GM18507 (cell line): ENCODE measurements around the gene ING5.
A peak's percentile ranks its signal among the peaks of the same experiment; 100 is the strongest.

ENCODE experiments used
- DNase-seq: peaks from one replicate; pipeline ENCODE4 v3.0.0; 2011; ENCODE audit warnings: low read depth; ENCODE audit not compliant: insufficient read length; ENCODE audit errors: extremely low spot score
- FAIRE-seq: peaks from 2 replicates; lab custom pipeline; 2011; peaks lifted over from hg19 to GRCh38; lab: Jason Lieb, UNC

The ING5 gene

DNA sequence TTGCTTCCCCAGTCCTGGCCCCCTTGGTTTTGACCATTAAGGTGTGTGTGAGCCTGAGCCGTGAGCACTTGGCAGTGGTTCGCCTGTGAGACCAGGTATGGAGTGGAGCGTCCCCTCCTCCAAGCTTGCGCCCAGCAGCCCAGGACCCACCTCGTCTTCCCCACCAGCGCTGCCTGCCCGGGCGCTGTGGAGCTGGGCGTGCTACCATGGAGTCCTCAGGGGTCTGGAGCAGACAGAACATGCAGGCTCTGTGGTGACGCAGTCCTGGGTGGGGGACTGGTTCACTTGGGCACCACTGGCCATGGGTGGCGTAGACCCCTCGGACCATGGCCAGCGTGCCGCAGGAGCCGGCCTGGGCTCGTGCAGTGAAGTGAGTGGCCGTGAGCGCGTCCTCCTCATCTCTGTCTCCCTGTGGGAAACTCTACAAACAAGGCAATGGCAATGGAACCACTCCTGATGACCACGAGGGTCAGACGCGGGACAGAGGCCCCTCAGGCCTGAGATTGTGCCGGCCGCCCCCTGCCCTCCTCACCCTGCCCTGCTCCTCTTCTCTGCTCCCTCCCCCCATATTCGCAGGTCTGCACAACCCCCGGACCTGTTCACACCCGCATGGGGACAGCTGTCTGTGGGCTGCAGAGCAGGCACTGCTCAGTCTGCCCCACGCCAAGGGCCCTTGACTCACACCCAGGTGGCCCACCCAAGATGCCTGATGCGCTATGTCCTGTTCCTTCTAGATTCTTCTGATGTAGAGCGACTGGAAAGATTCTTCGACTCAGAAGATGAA lies 30.2 kb upstream of the ING5 start:
- DNase-seq (no peak), FAIRE-seq (no peak)

DNA sequence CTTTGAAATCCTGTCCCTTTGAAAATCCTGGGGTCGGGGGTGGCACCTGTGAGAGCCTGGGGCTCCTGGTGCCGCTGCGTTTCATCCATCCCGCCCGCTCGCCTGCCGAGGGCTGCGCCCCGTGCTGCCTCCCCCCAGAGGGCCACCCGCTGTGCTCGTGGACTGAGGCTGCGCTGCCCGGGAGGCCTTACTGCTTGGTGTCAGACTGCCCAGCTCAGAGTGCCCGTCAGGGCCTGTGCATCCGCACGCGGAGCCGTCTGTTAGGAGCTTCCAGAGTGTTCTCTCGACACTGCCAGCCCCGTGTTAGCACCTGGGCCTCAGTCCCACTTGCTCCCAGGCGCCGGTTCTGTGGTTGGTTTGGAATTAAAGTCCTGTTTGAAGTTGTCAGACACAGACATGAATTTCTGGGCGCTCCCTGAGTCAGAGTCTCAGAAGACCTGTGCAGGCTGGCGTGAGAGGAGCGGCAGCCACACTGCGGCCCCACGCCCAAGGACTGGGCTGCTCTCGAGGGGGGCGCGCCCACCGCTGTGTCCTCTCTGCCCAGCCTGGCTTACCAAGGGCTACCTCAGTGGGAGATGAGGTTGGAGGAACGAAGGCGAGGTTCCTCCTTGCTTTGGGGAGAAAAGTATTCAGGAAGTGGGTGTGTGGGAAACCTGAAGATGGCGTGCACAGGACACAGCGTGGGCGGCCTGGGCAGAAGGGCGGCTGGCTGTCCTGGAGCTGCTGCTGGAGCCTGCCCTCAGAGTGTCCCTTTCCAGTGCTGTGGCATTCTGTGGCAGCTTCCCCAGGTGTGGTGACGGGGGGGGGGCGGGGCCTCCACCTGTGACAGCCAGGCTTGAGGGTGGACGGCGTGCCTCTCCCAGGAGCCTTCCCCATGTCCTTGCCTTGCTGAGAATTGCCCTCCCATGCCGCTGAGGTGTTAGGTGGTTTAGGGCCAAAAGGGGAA lies 29.3 kb upstream of the ING5 start:
- FAIRE-seq = no peak

DNA sequence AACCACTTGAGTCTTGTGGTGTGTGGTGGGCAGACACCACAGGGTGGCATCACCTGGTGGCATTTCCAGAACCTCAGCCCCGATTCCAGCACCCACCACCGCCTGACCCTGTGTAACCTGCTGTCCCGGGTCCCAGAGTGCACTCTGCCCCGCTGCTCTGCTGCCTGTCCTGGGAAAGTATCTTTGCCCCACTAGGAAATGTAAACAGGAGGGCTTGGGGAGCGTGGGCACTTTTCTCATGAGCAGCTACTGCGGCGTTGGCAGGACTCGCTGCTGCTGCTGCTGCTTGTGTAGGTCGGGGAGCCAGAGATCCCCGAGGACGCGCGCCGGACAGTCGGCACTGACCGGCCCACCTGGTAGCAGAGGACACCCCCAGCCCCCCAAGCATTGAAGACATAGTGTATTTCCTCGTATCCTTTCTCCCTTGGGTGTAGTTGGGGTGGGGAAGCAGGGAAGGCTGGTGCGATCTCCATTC lies 28.6 kb upstream of the ING5 start:
- no peak for FAIRE-seq

More for the DNA sequence above, 29.3 kb upstream of the ING5 start:
- no peak for DNase-seq

DNA sequence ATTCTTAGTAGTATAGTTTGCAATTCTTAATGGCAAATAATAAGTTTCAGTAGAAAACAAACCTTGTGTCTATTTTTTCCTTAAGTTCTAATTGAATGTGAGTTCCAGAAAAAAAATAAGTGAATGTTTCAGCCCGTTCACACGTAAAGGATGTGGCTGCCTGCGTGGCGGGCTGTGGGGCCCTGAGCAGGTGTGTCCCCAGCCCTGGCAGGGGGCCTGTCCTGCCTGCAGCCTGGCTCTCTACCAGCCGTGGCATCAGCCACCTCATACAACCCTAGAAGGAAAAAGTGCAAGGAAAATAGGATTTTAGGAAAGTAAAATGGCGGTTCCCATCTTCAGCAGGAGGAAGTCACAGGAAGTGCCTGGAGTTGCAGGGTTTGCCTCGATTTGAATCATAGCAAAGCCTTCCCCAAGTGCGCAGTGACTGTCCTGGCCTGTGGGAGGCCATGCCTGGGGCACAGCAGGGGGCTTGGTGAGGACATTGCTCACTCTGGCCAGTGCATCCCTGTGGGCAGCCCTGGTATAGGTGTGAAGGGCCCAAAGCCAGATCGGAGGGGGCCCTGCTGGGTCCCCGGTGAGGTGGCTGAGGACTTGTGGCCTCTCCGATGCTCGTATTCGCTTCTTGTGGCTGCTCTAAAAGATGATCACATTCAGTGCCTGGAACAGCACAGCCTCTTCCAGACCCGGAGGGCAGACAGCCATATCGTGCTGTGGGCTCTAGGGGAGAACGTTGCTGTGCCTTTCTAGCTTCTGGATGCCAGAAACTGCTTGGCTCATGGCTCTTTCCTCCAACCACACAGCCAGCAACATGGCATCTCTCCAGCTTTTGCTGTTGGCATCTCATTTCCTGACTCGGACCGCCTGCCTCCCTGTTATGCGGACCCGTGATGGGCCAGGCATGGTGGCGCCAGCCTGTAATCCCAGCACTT lies 27.8 kb upstream of the ING5 start:
- no peak for FAIRE-seq
- no peak for DNase-seq

More for the DNA sequence above, 28.6 kb upstream of the ING5 start:
- DNase-seq = no peak

DNA sequence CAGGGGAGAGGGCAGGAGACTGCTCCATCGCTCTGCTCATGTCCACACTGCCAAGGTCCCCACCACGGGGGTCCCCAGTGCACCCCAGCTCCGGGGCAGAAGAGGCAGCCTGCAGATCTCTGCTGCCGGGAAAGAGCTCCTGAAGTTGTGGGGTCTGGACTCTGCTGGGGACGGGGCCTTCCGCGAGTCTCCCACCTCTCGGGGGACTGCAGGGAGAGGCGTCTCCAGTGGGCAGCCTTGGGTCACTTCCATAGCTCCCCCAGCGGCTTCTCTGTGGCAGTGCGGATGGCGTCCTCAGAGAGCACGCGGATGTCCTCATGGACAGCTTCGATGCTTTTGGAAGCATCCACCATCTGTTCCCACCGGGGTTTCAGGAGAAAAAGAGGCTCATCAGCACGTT lies 26.0 kb upstream of the ING5 start:
- FAIRE-seq (no peak), DNase-seq (no peak)

DNA sequence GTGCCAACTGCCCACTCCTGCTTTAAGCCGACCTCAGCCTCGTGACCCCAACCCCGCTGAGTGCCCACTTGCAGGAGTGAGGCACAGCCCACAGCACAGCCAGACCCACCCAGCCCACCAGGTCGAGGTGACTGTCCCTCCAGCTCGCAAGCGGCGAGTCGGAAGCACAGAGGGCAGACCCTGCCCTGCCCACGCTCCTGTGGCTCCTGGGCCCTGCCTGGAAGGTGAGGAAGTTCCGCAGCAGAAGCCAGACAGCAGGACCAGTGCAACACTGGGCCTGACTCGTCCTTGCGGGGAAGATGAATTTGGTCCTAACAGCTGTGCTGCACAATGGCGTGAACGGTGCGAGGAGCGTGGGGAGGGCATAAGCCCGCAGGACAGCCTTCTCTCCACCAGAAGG lies 25.2 kb upstream of the ING5 start:
- FAIRE-seq (no peak), DNase-seq (no peak)

DNA sequence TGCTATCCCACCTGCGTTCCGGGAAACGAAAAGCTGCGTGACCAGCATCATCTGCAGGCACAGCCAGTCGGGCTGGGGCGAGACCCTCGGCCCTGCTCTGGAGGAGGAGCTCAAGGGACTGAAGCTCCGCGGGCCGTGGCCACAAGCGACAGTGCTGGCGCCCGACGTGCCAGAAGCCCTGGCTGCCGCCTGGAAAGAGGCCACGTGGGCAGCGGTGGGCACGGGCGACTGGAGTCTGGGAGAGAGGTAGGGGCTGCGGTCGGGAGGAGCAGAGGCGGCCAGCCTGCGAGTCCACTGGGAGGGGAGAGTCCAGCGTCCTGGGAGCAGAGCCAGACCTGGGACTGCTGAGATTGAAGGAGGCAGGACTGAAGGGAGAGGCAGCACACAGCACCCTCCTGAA lies 24.4 kb upstream of the ING5 start:
- DNase-seq (no peak), FAIRE-seq (no peak)

DNA sequence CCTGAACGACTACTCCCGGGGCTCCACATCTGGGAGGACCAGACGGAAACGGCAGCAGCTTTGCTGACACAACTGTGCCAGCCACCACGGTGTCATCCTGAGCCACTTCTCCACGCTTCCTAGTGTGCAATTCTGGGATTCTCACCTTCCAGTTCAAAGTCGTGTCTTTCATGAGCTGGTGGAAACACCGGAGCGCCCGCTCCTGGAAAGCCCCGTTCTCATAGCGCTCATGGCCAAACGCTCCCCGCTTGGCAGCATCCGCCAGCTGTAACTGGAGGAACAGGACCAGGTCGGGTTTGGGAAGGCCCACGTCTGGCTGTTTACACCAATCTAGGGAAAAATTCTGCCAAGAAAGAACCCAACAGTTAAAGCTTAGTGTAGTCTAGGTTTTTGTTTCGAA lies 23.5 kb upstream of the ING5 start:
- FAIRE-seq (no peak), DNase-seq (no peak)

DNA sequence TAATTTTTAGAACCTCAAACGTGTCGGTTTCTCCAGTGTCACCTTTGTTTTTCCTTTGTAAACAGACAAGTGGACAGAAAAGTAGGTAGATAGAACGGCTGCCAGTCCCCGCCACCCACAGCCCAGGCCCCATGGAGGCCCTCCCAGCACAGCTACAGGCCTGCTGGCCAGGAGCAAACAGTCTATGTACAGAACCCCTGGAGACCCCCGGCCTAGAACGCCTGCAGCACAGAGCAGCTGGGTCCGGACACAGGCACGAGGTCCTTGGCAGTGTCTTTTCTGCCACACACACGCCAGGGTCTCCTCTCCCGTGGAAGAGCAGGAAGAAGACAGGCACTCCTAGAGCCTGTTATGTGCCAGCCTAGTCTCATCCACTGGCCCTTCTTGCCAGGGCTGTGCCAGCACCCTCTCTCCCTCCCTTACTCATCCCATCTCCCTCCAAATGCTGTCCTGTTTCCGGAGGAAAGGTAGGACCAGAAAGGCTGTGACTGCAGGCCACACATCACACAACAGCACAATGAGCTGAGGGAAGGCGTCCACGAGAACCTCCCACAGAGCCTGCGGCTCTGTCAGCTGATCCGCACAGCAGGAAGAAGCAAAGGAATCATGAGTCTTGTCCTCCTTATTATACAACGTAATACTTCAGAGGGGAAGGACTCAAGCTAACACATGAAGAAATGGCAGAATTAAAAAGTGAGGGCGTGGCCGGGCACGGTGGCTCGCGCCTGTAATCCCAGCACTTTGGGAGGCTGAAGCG lies 22.9 kb upstream of the ING5 start:
- DNase-seq (no peak), FAIRE-seq (no peak)

DNA sequence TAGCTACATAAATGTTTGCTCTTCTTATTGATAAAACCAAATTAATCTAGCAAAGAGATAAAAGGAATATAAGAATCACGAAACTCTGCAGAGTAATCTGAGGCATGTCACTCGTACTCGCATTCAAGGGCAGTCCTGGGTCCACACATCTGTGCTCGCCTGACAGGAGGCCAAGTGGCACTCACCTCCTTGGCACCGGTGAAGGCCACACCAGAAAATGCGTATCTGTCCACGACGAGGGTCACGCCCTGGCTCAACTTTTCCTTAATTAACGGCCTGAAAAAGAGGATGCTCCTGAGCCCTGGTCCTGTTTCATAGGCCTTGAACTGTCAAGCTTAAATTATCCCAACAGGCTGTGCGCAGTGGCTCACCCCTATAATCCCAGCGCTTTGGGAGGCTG lies 21.8 kb upstream of the ING5 start:
- DNase-seq = no peak
- no peak for FAIRE-seq

DNA sequence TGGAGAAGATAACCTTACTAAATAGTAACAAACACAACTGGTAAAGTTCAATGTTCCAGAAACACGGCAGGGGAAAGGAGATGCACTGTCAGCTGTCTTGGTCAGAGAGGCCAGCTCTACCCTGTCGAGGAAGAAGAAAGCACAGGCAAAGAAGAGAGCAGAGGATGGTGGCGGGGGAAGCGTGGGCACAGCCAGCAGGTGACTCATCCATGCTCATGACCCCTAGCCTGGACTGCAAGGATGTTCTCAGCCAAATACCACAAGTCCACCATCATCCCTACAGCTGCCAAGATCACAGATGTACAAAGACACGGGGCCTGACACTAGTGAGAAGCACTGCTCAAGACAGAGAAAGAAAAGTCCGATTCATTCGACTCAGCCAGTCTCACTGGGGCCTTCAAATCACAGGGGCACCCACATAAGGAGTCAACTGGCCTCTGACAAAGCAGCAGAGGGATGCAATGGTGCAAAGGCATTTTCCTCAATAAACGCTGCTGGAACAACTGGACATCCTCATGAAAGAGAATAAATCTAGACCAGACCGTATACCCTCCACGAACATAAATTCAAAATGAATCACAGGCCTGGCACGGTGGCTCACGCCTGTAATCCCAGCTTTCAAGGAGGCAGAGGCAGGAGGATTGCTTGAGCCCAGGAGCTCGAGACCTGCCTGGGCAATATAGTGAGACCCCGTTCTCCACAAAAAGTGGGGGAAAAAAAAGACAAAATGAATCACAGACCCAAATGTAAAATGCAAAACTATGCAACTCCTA lies 20.8 kb upstream of the ING5 start:
- DNase-seq (no peak), FAIRE-seq (no peak)

DNA sequence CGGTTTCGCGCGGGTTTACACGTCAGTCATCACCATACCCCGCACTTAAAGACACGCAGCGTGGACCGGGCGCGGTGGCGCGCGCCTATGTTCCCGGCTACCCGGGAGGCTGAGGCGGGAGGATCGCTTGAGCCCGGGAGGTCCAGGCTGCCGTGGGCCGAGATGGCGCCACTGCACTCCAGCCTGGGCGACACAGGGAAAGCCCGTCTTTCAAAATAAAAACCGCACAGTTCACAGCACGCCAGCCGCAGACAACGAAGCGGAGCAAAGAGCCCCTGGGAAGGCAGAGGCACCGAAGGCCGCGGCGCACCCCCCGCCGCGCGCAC lies 15.6 kb upstream of the ING5 start:
- FAIRE-seq = no peak
- no peak for DNase-seq

DNA sequence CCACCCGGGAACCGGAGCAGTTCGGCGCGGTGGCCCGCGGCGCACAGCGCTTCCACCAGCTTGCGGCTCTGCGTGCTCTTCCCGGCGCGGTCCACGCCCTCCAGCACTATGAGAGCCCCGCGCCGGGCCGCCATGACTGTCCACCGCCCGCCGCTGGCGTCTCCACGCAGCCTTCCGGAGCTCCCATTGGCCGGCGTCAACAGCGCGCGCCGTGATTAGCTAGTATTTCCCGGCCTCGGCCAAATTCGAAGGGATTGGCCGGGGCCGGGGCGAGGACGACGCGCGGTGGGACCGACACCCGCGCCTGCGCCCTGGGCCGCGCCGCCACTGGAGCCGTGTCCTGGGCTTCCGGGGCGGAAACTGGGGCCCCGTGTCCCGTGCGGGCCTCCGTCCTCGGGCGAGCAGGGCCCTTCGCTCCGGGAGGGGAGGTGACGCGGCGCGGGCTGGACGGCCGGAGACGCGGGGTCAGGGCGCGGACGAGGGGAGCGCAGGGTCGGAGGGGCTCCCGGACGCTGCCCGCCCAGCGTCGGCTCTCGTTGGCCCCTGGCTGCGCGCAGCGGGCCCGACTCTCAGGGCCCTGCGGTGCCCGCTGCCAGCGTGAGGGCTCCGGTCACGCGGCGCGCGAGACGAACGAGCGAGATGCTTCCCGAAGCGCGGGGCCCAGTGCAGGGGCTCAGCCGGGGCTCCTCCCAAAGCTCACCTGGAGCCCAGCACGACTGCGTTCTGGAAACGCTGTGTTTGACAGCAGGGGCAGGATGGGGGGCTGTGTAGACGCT lies 15.0 kb upstream of the ING5 start, which contains the start of gene DTYMK:
Gene DTYMK (minus strand): TSS at position 166 of the 776 bp plus-strand sequence. CDS start 32 bp downstream, at position 134.
- DNase-seq (peak; percentile 99), FAIRE-seq (peak; percentile 94)

DNA sequence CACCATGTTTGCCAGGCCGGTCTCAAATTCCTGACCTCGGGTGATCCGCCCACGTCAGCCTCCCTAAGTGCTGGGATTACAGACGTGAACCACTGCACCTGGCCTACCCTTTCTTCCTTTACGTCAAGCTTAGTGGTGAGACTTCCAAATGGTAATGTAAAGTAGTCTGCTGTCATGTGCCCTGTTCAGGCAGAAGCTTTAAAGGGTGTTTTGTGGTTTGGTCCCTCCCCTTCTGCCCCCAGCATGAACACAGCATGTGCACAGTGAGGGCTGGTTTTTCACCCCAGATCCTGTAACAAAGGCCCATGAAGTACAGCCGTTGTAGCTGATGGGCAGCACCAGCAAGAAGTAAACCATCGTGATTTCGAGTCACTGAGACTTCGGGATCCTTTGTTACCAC lies 12.5 kb upstream of the ING5 start:
- DNase-seq (no peak), FAIRE-seq (no peak)

DNA sequence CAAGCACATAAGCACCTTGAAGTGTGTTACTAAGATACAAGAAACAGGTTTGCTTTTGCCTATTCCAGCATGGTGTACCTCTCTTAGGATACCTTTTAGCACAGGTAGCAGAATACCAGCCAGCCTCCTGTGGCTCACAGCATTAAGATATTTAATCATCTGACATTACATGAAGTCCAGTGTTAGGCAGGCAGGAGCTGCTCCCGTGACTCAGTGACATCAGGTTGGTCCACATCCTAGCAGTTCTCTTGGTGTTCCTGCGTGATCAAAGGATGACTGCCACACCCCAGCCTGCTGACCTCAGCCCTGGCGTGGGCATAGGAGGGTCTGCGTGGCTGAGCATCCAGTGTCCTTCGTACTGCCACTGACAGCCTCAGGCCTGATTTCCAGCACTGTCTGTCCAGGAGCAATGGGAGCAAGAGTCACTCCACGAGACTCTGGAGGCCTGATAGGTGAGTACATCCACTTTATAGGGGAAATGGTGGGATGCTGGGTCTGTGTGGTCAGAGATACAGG lies 11.6 kb upstream of the ING5 start:
- FAIRE-seq (no peak), DNase-seq (no peak)

DNA sequence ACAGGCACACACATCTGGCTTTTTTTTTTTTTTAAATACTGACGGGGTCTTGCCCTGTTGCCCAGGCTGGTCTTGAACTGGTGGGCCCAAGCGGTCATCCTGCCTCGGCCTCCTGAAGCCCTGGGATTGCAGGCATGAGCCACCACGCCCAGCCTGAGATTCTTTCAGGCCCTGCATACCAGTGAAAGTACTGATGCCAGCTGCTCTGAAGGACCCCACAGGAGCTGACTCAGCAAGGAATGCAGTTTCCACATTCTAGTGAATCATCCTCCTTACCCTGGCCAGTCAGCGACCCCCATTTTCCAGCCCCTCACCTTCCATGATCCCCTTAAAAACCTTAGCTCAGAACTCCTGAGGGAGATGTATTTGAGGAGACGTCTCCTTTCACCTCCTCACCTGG lies 9.4 kb upstream of the ING5 start:
- FAIRE-seq (no peak), DNase-seq (no peak)

DNA sequence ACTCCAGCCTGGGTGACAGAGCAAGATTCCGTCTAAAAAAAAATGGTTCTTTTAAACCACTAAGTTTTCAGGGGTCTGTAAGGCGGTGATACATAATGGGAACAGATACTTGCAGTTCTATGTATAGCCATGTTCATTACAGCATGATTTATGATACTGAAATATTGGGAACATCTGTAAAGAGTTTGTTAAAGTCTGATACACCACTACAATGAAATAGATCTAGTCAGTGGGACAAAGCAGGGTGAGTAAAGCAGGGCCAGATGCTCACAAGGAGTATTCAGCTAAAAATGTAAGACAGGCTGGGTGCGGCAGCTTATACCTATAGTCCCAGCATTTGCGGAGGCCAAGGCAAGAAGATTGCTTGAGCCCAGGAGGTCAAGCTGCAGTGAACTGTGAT lies 6.2 kb upstream of the ING5 start:
- FAIRE-seq = no peak
- no peak for DNase-seq

DNA sequence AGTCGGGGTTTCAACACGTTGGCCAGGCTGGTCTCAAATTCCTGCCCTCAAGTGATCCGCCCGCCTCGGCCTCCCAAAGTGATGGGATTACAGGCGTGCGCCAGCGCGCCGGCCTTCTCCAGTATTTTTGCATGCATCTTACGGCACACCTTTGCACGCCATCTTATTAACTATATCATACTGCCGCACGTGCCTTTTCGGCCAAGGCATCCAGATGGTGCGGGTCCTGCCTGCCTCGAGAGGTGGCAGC lies 765 bp upstream of the ING5 start:
- DNase-seq (no peak), FAIRE-seq (no peak)
